ENCODE results near the gene KCNK3.

- no peak for TF ChIP-seq CTCF (IDR thresholded peaks at IDR 0.05; ENCODE audit: low read depth, low read length)
- TF ChIP-seq EZH2phosphoT487 (IDR thresholded peaks at IDR 0.05; ENCODE audit: low read depth), result no peak
Observed at GRCh38 chr2:26738481-26738880, 46.0 kb downstream of the KCNK3 start.

All from OCI-LY3 (cell line).